Cerebellar cortex (tissue), 1 donor: ENCODE measurements around the gene MMP24OS.

Experiments
- DNase-seq: peaks from one replicate; pipeline ENCODE4 v3.0.0-alpha.2; 2015; ENCODE audit warnings: low spot score

Gene MMP24OS

DNA sequence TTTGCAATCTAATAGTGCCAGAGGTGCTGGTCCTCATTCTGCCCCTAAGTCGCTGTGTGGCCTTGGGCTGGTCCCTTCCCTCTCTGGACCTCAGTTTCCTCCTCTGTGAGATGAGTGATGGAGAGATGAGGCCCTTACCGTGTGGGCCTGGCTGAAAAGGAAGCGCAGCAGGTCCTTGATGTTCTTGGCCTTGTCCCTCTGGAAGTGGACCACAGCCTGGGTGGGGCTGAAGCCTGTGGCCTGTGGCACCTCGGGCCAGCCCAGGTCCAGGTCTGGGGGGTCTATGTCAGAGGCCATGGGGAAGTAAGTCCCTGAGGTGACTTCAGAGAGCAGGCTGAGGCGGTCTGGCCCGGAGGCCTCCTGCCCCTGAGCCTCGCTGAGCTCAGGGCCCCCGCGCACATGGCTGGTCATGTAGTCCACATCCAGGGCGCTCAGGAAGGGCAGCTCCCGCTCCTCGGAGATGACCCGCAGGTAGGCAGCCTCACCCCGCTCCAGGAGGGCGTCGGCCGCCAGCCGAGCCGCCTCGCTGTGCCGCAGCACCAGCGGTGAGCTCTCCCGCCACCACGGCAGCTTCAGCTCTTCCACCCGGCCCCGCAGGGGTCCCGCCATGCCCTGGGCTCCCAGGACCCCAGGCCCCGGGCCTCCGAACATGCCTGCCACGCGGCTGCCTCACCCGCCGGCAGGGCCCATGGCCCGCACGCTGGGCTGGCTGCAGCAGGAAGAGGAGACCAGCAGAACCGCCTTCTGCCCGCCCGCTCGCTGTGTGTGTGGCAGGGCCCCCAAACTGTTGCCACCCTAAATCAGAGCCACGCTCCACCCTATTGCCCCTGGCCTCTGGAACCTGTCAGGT is 14.0 kb upstream of the MMP24OS start, which contains the start of gene FAM83C:
Gene FAM83C, minus strand, starts transcription at position 772 of the 850 bp plus-strand sequence. Its CDS starts 121 bp downstream, at position 651.
- DNase-seq = no peak

DNA sequence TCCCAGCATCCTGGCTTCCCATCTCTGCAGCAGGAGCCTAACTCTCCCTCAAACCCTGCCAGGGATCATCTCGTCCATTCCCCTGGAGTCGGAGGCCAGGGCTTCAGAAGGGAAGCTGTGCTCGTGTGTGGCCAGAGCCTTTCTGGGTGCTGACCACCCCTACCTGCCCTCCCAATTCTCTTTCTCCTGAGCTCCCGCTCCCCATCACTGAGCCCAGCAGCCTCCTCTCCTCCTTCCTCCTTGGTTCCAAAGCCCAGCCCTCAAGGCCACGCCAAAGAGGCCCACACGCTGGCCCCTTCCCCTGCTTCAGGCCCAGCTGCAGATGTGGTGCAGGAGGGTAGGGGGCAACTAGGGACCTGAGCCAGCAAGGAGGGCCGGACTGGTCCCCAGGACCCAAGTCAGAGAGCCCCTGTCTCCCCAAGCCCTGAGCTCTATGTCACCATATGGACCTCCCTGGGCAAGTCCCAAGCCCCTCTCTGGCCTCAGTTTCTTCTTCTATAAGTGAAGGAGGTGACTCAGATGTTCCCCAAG is 13.0 kb upstream of the MMP24OS start:
- no peak for DNase-seq

DNA sequence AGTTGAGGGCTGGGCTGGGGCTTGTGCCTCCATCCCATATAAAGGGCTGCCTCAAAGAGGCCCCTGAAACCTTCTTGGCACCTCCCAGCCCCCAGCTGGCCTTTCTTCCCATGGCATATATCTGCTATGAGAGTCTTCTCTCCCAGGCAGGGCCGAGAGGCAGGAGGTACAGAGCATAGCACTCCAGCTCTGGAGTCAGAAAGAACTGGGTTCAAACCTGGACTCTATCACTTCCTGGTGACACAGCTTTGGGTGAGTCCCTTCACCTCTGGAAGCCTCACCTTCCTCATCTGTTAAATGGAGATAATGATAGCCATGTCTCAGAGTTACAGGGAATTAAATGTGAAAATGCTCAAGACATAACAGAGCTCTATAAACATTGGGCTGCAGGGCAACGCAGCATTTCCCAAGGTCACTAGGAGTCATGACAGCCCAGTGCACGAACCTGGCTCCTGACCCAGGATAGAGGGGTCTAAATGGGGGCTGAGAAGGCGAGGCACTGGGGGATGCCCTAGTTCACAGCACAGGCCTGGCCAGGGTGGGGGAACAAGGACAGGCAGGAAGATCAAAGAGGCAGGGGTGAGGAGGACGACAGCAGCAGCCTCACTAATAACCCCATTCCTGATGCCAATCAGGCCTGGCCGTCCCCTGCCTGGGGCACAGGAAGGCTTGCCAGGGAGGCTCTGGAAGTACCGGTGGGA is 12.4 kb upstream of the MMP24OS start:
- no peak for DNase-seq

DNA sequence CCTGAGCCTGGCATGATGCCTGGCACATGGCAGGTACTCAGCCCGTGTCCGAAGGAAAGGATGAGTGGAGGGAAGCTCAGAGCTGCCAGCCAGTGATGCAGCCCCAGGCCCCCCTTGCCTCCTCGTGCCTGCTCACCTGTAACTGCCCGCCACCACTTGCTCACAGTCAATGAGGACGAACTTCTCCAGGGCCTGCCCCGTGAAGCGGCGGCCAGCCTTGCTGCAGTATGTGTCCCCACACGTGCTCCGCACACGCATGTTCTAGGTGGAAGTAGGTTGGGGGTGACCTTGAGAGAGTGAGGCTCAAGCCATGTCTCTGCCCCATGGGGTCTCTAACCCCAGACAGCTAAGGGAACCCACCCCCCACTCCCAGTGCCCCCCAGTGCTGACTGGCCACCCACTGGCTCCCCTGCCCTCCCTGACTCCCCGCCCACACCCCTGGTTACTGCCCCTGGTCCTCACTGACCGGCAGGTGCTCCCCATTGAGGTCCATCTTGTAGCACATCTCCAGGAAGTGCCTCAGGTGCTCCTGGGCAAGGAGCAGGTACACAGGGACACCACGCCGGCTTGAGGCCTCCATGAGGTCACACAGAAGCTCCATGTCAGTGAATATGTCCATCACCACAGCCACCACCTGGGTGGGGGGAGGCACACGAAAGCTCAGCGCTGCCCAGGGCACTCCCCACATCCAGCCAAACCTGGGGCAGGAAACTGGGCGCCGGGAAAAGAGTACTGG is 10.6 kb upstream of the MMP24OS start:
- DNase-seq = no peak

DNA sequence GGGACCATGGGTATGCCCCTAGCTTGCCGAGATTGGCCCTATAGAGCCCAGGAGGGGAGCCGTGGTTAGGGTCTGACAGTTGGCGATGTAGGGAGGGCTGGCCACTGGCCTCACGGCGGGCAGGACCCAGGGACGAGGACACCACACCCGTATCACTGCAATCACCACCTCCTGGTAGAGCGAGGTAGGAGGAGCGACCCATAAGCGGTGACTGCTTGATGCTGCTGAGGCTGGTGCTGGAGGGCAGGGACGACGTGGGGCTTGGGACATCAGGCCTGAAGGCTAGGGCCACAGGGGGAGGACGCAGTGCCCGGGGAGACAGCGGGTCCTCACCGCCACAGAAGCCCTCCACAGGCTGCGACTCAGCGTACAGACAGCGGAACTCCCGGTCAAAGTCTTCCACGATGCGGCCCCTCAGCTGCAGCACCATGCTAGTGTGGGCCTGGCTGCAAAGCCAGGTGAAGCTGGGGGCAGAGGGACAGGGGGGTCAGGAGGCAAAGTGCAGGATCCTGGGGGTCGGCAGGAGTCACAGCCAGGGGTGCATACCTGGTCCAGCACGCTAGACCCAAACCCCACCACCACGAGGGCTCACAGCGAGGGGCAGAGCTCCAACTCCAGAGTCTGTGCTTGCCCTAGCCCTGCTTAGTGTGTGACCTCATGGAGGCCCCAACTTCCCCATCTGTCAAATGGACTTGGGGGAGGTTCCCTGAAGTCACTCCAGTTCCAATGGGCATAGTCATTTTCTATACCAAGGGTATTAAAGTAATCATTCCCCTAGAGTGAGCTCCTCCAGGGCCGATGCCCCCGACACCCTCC is 9.8 kb upstream of the MMP24OS start:
- DNase-seq = no peak

DNA sequence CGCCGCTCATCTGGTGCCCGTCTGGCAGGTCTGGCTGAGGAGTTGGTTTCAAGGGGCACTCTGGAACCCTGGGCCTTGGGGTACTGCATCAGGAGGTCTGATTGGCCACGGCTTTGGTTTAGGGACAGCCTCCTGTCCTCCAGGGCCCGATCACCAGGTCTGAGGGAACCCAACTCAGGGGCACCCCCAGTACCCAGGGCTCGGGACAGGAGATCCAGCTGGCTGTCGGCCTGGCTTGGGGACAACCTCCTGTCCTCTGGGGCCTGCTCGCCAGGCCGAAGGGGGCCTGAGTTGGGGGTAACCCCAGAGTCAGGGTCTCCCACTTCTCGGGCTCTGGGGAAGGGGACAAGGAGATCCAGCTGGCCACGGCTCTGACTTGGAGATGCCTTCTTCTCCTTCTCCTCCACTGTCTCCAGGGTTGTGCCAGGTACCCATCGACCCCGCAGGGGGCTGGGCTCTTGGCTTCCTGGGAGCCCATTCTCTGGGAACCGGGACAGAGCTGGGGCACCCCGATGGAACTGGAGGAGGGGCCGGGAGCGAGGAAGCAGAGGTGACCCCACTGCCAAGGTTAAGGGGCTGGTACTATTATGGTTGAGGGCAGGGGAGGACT is 9.1 kb upstream of the MMP24OS start:
- DNase-seq = no peak

DNA sequence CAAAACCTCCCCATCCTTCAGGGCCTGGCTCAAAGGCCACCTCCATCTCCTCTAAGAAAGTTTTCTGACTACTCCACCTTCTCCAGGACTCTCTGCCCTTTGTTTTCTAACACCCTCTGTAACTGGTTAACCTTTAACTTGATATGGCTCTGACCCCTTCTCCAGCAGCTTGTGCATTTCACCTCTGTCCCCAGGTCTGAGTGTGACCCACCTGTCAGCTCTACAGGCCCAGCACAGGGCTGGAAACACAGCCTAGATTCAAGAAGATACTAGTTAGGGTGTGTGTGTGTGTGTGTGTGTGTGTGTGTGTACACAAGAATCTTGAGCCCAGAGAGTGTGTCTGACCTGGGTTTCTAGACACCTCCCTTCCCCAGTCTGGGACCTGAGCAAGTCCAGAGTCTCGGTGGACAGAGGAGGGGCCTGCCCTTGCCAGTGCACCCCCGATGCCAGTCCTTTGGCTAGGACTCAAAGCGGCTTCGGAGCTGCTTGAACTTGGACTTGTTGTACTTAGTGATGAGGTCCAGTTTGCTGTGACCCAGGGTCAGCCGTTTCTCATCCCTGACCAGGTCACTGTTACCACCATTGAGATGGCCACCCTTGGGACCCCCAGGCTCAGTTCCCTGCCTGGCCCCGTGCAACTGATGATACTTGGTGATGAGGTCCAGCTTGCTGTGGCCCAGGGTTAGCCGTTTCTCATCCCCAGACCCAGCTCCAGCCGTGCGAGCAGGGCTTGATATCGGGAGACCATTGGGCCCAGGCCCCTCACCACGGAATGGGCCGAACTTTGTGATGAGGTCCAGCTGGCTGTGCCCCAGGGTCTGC is 8.4 kb upstream of the MMP24OS start:
- DNase-seq = no peak

DNA sequence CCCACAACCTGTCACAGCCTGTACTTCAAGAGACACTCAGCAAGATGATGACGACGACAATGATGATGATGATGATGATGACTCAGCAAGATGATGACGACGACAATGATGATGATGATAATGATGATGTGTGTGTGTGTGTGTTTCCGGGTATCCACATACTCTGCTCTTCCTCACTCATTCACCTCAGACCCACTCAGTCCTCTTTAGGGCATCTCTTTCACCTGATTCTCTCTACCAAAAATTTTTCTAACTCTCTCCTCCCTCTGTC is 7.8 kb upstream of the MMP24OS start:
- DNase-seq = no peak

DNA sequence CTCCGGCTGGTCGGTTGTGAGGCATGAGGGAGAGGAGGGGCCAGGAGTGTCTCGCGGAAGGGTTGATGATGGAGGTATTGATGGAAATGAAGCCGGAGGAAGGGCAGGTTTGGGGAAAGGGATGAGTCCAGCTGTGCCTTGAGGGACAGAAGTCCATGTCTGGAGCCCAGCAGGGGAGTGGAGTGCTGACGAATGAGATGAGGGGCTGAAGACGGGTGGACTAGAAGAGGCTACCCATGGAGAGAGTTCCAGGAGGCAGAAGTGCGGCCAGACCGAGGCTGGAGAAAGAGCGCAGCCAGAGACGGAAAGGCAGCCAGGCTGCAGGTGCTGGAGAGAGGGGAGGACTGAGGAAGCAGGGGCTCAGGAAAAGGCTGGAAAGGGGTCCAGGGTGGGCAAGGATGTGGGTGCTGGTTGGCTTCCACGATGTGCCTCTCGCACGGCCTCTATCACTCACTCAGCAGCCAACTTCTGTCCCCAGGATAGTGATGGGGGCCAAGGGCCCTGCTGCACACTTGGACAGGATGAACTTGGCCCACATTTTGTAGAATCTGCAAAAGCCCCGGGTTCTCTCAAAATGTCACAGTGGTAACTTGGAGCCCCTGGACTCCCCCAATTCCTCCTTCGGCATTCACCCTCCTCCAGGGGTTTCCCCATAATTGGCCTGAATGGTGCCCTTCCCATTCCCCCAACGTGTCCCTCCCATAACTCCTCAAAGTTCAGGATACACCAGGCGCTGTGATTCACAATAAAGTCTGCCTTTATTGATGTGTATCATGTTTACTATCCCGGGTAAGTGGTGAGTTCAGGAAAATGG is 7.3 kb upstream of the MMP24OS start:
- no peak for DNase-seq

DNA sequence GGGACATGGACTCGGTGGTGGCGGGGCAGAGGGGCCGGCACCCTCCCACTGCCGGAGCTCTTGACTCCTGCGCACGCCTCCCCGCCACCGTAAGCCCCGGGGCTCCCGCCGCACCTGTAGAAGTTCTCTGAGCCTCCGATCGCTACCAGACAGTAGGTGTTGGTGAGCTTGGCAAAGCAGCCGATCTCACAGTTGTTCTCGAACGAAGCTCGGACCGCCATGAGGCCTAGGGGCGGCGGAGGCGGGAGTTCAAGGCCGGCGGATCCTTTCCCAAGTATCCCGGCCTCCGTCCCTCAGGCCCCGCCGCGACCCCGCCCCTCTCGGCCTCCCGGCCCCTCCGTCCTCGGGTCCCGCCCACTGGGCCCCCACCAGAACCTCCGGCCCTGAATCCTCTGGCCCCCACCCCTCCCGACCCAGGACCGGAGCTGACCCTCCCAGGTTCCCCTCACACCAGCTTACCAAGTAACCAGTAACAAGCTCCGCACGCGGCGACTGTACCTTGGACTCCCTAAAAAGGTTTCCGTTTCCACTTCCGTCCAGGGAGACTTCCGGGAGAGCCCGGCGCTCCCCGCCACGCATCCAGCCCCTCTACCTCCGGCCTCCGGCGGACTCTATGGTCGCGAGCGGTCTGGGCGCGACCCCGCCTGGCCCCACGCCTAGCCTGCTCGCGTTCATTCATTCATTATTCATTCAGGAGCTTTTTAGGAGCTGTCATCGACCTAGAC is 6.5 kb upstream of the MMP24OS start, which contains the start of gene EIF6:
Gene EIF6, minus strand, starts transcription at position 506 of the 725 bp plus-strand sequence. Its CDS starts 285 bp downstream, at position 221.
- peak; percentile 92 for DNase-seq

DNA sequence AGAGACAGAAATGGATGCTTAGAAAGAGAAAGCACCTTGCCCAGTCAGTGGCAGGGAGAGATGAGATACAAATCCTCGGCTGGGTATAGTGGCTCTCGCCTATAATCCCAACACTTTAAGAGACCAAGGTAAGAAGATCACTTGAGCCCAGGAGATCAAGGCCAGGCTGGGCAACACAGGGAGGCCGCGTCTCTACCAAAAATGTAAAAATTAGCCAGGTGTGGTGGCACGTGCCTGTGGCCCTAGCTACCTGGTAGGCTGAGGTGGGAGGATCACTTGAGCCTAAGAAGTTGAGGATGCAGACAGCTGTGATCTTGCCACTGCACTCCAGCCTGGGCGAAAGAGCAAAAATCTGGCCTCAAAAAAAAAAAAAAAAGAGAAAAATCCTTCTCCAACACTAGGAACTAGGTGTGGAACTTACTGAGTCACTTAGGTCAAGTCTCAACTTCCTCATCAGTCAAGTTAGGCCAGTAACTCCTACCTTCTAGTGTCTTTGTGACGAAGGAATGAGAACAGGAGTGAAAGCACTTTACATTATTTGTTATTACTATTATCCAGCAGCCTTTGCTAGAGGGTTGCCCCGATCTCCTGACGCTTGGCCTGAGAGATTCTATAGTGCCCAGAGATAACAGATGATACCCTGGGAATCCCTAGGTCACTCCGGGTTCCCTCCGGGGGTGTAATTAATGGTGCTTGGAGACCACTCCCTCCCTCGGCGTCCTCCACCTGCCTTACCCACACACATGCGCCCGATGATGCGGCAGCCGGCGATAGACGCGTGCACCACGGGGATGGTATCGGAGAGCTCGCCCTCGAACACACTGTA is 5.7 kb upstream of the MMP24OS start:
- no peak for DNase-seq

DNA sequence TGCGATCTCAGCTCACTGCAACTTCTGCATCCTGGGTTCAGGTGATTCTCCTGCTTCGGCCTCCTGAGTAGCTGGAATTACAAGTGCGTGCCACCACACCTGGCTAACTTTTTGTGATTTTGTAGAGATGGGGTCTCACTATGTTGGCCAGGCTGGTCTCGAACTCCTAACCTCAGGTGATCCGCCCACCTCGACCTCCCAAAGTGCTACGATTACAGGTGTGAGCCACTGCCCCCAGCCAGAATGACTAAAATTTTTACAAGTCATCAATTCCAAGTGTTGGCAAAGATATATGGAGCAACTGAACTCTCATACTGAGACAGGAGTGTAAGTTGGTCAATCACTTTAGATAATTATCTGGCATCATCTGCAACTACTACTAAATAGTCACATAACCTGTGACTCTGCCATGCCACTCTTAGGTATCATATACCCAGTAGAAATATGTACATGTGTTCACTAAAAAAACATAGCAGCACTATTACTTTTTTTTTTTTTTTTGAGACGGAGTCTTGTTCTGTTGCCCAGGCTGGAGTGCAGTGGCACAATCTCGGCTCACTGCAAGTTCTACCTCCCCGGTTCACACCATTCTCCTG is 3.7 kb upstream of the MMP24OS start:
- no peak for DNase-seq

DNA sequence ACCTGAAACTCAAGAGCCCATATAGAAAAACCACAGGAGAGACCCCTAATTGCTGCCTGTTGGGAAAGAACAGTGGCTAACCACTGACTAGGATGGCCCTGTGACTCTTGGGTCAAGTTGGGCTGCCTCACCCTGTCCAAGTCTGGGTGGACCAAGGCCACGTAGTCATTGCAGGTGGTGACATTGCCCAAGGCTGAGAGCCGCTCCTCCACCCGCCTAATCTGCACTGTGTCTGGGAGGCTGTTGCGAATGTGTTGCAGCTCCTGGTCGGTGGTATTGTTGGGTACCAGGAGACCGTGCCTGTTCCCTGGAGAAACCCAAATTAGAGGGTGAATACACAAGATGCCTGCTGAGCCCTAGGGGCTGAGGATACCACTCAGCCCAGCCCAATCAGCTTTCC is 2.6 kb upstream of the MMP24OS start:
- DNase-seq = no peak

DNA sequence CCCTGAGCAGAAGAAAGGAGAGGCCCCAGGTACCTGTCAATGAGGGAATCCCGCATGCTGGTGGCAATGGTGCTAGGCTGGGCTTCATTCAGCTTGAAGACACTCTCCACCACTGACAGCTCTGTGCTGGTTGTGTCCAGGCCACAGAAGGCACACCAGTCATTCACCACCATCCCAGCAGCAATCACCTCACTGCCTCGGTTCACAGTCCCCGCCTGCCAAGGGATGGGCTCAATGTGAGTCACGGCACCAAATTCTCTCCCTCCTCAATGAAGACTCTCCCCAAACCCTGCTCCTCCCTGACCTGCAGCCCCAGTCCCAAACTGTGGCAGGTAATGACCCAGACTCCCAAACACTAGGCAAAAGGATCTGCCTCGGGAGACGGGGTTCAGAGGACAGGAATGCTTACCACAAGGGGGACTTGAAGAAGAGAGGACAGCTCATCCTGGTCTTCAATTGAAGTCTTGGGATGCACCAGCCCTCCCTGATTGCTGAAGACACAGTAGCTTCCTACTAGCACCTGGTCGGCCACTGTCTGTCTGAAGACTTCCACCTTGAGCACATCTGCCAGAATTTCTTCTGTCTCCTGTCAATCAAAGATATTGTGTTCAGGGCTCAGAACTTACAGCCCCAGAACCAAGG is 1.7 kb upstream of the MMP24OS start:
- no peak for DNase-seq

DNA sequence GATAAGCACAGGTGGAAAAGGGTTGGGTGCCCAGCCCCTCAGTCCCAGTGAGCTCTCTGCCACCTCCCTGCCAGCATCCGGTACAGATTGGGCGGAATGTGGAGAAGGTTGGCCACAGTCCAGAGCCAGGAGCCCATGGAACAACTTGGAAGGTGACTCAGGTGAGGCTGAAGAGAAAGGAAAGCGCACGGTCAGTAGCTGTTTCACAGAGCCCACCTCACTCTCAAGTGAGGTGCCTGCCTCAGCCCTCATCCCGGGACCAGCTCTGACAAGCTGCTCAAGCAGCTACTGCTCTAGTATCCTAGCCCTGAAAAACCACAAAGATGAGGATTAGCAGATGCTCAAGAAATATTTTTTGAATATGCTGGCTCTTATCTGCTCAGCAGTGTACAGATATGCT is 1.1 kb upstream of the MMP24OS start:
- no peak for DNase-seq

DNA sequence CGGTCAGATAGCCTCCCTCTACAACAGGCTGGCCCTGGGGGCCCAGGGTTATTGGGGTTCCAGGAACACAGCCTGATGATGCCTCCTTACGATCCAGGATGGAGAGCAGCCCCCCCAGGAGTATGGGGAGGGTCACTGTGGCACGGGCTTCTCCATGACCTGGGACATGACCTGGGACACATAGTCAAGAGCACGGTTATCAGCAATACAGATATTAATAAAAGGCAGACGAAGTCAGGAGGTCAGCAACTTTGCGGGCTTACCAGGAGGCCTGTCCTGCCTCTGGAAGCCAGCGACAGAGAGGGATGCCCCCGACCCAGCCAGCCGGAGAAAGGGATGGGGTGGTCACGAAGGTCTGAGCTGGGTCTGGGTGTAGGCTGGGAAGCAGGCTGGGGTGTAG is 795 bp downstream of the MMP24OS start:
- DNase-seq = no peak

DNA sequence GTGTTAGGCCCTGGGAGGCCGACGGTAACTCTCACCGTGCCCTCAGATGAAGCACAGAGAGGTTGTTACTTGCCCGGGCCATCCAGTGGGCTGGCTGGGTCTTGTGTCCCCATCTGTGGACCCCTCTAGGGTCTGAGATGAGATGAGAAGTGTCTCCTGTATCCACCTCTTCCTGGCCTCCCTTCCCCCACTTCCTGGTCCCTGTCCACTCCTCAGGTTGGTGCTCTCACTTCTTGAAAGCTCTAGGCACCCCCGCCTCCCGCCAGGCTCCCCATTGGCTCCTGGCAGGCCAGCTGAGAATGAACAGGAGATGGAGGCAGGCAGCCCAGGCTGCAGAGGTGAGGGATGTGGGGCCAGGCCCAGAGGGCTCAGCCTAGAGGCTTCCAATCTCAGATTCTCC is 1.5 kb downstream of the MMP24OS start:
- no peak for DNase-seq
